ENCODE data around the gene RFPL4A.
"Not testable (repeated sequence)": the region's sequence is repeated elsewhere in the genome, so short reads cannot be mapped to it uniquely, and the experiment has no call there.

The RFPL4A gene

GRCh38 chr19:55758797-55759196 lies at the start of gene RFPL4A:
Gene RFPL4A, plus strand, starts transcription at chr19:55759097. Its CDS starts 2,704 bp downstream, at chr19:55761801.
- DNase-seq = not testable (repeated sequence)

- DNase-seq = no peak
These were observed 47.2 kb upstream of the RFPL4A start for GRCh38 chr19:55711719-55712118.

GRCh38 chr19:55712804-55713631 lies 45.9 kb upstream of the RFPL4A start:
- DNase-seq = no peak

DNA sequence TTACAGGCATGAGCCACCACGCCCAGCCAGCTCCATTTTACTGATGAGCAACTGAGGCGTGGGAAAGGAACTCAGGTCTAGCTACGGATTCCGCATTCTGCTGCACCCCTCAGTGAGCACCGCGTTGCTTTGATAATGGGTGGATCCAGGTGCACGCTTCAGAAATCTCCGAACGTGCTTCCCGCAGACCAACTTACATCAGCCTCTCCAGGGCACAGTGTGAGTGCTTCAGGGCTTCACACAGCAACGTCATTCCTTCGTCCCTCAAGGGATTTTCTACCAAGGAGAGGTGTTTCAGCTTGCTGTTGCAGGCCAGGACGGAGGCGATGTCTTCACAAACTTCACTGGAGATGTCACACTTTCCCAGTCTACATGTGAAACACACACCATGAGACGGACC lies 42.4 kb upstream of the RFPL4A start:
- DNase-seq = no peak

DNA sequence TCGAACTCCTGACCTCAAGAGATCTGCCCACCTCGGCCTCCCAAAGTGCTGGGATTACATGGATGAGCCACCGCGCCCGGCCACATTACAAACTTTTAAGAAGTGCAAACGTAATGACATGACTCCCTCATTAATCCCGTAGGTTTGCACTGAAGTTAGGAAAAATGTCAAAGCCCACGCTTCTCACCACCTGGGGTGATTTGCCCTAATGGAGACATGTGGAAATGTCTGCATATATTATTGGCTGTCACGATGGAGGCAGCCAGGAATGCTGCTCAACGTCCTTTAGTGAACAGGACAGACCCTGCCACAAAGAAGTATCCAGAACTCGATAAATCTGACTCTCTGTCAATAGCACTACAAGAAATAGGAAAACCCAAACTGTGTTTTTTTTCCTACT lies 41.6 kb upstream of the RFPL4A start:
- DNase-seq = no peak

- not testable (repeated sequence) for DNase-seq
These were observed 40.8 kb upstream of the RFPL4A start for GRCh38 chr19:55717879-55718711.

DNA sequence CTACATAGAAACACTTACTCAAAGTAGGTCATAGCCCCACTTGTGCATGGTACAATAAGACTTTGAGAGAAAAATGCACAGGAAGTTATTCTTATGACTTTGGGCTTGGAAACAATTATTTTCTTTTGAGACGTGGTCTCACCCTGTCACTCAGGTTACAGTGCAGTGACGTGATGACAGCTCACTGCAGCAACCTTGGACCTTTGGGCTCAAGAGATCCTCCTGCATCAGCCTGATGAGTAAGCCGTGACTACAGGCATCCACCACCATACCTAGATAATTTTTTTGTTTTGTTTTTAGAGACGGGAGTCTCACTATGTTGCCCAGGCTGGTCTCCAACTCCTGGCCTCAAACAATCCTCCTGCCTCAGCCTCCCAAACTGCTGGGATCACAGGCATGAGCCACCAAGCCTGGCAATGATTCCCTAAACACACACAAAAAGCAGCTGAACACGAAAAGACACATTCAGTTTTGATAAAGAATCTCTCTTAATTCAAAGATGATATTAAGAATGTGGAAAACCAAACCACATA lies 38.6 kb upstream of the RFPL4A start:
- no peak for DNase-seq

DNA sequence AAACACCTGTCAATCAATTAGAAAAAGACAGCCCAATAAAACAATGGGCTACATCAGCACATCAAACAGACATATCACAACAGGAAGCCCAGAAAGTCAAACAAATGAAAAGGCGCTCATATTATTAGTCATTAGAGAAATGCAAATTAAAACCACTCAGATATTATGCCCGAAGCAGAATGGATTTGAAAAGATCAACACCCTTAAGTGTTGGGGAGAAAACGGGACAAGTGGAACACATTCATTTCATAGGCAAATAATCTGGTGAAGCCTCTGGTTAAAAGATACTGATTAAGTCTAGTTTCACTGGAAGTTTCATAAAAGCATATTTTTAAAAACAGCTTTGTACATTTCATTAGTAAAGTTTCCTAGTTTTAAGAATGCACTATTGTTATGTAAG lies 38.1 kb upstream of the RFPL4A start:
- no peak for DNase-seq

- DNase-seq = no peak
These were observed 35.4 kb upstream of the RFPL4A start for GRCh38 chr19:55723491-55723890.

- not testable (repeated sequence) for DNase-seq
These were observed 28.5 kb upstream of the RFPL4A start for GRCh38 chr19:55730378-55730777.

- no peak for DNase-seq
These were observed 20.6 kb upstream of the RFPL4A start, which contains the start of gene NLRP9 for GRCh38 chr19:55738302-55738701. Gene NLRP9, minus strand, starts transcription at chr19:55738402. Its CDS starts 28 bp downstream, at chr19:55738374.

DNA sequence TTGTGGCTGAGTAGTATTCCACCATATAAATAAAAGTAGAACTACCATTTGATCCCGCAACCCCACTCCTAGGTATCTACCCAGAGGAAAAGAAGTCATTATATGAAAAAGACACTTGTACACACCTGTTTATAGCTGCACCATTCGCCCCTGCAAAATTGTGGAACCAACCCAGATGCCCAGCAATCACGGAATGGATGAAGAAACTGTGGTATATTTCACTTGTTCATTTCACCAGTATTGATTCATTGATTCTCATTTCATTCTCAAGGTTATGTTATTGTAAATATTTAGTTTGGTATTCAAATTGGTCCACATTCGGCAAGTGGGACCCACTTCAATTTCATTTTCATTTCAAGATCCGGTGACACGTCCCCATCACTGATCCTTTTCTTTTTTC lies 8.2 kb upstream of the RFPL4A start:
- no peak for DNase-seq

DNA sequence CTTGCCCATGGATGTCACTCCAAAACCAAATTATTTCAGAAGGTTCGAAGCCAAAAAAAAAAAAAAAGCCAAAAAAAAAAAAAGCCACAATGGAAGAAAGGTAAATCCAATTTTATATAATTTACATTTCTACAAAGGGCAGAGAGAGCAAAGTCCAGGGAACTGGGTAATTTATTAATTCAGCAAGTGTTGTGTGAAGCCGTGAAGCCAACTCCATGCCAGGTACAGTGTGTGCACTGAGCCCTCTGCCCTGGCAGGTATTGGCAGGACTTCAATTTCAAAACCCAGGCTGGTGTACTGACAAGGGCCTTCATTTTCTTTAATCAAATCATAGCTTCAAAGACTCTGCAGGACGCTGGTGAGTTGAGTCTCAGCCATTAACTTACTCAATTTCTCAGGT lies 5.5 kb upstream of the RFPL4A start:
- DNase-seq = no peak

GRCh38 chr19:55756808-55757207 lies 2.1 kb upstream of the RFPL4A start:
- not testable (repeated sequence) for DNase-seq

DNA sequence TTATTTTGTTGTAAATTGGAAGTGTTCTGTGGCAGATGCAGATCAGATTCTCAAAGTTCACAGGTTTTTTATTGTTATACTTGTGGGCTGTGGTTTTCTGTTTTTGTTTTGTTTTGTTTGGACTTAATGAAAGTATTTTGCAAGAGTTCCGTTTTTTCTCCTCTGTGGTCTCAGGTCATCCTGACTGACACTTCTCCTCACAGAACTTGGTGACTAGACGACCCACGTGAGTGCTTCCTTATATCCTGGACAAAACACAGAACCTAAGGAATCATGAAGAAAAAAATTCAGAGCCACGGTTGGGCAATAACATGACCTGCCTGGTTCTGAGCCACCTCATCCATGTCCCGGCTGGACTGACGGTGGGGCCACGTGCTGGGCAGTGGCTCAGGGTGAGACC lies 7.6 kb downstream of the RFPL4A start:
- no peak for DNase-seq

DNA sequence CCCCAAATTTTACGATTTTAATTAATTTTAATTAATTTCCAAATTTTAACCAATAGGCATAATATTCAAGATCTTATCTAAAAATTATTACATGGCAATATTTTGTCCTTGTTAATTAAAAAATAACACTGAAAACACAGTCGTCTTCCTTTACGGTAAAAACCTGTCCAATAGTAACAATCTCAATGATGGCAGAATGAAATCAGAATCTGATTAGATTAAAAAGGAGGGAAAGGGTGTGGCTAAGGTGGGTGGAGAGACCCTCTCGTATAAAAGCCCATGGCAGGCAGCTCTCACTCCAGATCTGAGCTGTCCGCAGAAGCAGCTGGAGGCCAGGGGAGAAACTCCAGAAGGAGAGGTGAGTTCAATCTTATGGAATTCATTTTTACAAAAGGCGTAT lies 9.9 kb downstream of the RFPL4A start, which contains the start of gene RFPL4AL1:
Gene RFPL4AL1 (plus strand): TSS at position 301 of the 400 bp plus-strand sequence. CDS start 2,687 bp downstream, outside the sequence.
- DNase-seq = not testable (repeated sequence)

- DNase-seq = not testable (repeated sequence)
These were observed 10.7 kb downstream of the RFPL4A start for GRCh38 chr19:55769632-55770031.

DNA sequence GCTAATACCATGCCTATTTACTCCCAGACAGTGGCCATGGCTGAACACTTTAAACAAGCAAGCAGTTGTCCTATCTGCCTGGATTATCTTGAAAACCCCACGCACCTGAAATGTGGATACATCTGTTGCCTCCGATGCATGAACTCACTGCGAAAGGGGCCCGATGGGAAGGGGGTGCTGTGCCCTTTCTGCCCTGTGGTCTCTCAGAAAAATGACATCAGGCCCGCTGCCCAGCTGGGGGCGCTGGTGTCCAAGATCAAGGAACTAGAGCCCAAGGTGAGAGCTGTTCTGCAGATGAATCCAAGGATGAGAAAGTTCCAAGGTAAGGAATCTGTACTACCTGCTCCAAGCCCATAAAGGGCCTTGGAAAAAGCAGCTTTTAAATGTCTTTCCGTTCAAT lies 18.6 kb downstream of the RFPL4A start:
- DNase-seq = no peak

- no peak for DNase-seq
These were observed 19.4 kb downstream of the RFPL4A start for GRCh38 chr19:55778331-55778730.

DNA sequence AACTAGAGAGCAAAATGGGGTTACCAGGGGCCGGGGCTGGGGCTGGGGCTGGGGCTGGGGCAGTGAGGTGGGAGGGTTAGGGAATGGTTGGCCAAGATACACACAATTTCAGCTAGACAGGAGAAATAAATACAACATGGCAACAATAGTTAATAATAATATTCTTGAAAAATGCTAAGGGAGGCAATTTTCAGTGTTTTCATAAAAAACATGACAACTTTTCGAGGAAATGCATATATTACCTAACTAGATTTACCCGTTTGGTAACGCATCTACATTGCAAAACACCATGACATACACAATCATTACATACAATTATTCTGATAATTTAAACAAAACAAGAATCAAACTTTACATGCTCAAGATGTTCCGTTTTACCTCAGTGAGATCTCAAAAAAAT lies 22.2 kb downstream of the RFPL4A start:
- DNase-seq = no peak

DNA sequence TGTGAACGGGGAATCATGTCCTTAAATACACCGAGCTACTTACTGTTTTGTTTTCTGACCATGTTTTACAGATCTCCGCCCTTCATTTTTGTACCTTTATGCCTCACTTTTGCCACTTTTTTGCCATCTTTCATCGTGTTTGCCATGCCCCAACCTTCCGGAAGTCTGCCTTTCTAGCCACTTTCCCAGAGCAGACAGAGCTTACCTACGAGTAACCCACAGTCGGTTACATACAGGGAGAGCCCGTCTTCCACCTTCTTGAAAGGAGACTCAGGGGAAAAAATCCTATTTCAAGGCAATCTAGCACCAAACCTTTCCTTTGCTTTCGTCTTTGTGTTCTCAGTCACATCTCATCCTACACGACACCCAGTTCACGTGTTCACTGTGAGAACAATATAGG lies 36.1 kb downstream of the RFPL4A start:
- DNase-seq = no peak

- no peak for DNase-seq
These were observed 42.5 kb downstream of the RFPL4A start for GRCh38 chr19:55801416-55801815.

DNA sequence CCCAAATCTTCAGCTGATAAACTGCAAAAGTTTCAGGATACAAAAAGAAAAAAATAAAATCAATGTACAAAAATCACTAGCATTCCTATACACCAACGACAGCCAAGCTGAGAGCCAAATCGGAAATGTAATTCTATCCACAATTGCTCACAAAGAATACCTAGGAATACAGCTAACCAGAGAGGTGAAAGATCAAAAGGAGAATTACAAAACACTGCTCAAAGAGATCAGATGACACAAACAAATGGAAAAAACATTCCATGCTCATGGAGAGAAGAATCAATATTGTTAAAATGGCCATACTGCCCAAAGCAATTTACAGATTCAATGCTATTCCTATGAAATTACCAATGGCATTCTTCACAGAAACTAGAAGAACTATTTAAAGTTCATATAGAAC lies 43.4 kb downstream of the RFPL4A start:
- DNase-seq = no peak

All from stimulated activated CD4-positive, alpha-beta T cell treated with anti-CD3 and anti-CD28 coated beads, Interleukin-4, amount 100 ng/mL, for 24 hours (primary cell).